D341Med (cell line): ENCODE data around the gene BMPER.

Source experiments
- DNase-seq: peaks from one replicate; pipeline ENCODE4 v3.0.0; 2012; ENCODE audit warnings: low spot score

Gene BMPER

DNA sequence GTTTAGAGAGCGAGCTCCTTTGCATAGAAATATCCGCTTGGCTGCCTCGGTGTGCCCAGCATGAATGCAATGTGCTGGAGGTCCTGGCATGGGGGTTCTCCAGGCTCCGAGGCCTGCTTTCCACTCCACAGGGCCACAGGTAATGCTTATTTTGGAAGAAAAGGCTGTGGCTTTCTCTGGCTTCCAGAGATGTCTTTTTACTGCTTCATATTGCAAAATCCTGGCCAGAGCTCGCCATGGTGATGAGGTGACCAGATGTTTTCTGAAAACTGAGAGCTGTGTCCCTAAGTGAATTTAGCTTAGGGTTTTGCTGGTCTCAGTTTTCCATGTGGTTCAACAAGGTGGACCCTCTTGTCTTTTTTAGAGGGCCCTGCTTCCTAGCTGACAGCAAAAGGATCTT, 65.2 kb downstream of the BMPER start:
- no peak for DNase-seq

DNA sequence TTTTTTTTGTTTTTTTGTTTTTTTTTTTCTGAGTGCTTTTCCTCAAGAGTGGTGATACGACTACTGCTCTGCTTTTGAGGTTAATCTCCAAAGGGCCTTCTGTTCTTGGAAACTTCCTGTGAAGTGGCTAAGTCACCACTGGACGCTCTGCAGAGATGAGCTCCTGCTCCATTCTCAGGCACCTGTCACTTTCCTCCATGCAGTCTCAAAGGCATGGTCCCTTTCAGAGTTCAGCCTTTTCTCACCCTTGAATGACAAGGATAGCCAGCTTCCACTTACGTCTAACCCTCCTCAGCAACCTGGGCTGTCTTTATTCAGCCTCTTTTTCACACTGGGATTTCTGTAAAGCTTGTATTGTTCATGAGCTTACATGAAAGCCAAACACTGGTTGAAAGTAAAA, 65.8 kb downstream of the BMPER start:
- no peak for DNase-seq

DNA sequence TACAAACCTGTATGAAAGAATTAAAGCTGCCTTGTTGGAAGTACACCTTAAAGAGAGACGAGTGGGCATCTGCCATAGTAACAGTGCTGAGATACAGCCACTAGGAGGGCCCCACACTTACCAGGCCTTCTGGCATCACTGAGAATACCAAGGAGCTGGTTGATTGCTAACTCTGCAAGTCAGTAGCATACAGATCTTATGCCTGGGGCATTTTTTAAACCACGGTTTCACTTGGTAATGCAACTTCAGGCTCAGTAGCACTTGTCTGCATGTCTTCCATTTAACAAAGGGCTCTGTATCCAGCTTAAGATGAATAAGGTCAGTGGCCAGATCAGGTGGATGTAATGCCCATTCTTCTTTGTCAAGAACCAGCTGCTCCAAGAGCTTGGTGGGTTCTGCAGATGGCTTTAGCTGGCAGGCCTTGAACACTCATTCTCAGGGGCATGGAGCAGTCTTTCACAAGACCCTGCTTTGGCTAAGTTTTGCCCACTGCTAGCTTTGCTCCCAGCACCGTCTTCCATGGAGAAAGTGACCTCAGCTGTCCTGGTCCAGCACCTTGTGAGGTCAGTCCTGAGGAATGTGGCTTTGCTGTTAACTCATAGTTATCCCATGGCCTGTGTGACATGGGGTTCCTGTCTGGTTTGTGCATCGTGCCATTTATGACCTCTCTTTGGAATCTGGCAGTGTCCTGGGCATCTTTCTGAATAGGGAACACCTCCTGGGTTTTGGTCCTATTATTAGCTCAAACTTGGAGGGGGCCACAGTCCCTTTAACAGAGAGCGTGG, 68.1 kb downstream of the BMPER start:
- no peak for DNase-seq

DNA sequence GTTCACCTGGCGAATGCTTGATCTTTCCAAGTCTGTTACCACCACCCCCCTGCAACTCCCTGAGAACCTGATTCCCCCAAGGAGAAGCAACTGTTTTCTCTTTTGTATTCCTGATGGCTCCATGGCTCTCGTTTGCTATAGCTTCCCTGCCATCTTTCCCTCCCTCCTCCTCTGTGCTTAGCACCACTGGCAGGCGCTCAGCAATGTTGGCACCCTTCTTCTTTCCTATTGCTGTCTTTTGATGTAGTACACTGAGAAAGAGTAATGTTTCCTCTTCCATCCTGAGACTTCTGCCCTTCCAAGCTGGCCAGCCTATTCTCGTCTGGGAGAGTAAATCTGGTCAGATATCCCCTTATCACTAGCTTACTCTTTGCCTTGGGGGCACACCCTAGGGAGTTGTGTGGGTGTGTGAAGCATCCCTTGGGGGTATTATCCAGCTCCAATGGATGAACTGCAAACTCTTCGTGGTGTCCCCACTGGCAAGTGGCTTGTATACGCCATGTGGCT, 74.0 kb downstream of the BMPER start:
- DNase-seq = no peak

DNA sequence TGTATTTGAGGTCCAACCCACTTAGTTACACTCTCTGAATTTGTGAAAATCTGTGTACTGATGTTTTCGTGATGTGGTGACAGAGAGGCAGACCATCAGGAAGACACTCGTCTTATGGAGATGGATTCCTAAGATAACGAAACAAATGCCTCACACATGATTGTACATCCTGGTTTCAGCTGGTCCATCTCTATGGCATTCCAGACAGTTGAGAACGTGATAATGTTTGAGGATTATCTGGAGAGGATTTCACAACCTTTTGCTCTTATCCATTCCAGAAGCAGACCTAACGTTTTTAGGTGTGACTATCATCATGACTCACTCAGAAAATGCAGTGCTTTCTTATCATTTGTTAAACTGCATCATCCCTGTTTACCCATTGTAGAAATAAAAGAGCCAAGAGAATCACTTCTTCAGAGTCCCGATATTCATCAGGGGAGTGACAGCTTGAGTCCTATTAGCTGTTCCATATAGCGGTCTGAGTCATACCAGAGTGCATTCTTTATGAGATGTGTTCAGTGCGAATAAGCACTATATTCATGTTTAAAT, 74.5 kb downstream of the BMPER start:
- no peak for DNase-seq

DNA sequence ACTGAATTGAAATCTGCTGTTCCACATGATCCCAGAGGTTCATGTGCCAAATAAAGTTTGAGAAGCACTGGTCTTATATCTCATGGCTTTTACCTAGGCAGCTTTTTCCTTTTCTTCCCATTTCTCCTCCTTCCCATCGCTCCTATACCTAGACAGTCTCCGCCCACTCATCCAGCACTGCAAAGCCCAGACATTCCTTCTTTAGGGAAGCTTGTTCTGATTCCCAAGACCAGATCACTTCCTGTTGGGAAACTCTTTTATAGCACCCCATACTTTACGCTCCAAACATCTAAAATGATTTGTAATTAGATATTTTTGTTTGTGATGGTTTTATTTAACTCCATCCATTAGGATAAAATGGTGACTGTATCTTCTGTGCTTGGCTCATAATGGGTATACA, 75.9 kb downstream of the BMPER start:
- DNase-seq = no peak

DNA sequence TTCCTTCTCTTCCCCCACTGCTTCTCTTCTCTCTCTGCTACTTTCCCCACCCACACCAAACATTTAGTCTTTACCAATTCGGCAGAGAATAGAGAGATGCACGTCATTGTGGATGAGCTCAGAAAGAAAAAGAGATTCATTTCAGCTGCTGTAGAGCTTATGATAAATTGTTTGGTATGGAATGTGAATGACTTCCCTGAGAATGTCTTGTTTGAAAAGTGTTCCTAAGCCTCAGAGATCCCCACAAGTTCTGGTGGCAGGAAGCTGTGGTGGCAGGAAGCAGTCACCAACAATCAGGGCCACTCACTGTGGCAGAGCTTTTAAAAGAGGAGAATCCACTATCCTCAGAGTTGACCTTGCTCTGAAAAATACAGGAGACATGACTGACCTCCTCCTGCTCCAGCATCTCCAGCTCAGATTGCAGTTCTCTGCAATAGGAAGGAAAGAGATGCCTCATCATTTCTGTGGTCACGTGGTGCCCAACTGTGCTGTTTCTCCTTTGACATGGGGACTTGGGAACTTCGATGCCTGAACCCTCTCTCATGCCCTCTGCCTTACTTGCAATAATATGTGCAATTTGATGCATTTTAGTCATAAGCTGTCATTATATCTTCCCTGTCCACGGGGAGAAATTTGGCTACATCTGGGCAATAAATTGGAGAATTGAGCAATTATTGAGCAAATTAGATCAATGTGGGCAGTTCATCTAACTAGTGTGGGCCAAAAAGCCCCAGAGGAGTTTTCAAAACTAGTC, 76.5 kb downstream of the BMPER start:
- no peak for DNase-seq

DNA sequence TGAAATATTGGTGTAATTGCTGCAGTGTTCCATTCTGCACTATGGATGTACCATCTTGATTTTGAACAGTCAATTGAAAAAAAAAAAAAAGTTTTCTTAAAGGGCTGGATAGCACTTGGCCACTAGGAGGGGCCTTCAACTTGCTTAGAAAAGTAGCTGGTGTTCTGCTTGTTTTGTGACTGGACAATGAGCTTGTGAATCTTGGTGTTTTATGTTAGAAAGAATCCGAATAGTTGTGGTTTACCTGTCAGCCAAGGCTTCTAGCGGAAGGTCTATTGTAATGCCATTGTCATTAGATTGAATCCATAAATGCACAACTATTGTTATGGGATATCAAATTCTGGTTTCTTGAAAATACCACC, 77.1 kb downstream of the BMPER start:
- no peak for DNase-seq

DNA sequence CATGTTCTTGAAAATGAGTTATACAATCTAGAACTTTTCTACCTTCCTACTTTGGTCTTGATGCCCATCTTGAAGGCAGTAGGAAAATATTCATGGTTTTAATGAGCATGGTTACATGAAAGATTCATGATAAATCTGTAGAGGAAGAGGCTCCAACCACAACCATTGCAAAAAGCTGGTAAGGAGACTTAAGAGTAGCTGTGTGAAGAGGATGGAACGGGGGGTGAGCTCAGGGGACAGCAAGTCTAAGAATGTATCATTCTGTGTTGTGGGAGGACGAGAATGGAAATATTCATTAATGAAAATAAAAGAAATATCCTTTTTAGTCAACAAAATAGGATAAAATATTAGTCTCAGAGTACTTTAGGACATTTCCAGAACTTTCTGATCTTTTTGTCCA, 81.1 kb downstream of the BMPER start:
- DNase-seq = no peak

DNA sequence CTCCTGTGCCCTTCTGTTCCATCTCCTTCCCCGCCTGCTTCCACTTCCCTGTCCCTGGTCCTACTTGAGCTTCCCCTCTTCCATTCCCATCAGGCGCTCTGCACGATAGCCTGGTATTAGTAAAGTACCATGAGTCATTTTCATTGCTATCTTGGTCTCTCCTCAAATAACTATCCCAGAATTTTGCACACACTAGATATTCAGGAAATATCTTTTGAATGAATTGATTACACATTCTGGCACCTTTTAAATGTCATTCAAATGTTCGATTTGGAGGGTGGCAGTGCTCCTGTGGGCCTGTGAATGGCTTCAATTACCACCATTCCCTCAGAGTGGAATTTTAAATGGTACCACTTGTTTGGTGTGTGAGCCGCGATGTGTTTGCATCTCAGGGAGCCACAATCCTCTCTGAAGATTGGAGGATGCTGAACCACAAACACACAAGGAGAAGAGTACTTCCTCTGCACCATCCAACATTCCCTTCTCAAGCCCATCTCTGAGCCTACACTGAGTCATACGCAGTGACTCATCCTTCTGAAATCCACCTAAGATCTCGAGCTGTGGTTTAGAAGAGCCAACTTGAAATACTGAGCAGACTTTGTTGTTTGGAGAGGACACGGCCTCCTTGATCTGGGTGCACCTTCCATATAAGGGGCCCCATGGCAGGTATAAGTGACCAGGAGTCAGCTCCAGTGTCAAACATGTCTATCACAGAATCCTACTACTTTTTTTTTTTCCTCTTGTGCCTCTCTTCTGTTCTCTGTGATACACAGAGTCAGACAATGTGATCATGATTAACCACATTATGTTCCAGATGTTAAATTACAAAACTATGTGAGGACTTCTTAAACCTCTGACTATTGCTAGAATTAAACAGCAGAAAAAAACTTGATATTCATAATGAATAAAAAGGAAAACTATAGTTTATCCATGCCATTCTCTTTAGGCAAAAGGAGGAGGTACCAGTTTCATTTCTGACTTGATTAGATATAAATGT, 81.9 kb downstream of the BMPER start:
- DNase-seq = no peak

DNA sequence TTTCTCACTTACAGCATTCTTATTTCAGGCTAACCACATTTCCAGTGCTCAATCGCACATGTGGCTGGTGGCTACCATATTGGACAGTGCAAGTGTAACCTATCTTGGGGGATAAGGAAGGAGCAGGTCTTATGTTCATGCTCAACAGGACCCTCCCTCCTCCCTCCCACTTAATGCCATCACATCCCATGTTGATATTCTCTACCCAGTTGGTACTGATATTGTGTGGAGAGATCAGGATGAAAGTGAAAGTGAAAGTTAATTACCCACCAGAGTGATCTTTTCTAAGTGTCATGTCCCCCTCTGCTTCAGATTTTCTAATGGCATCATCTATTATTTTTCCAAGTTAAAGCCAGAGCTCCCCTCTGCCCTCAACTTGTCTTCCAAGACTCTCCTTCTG, 91.6 kb downstream of the BMPER start:
- DNase-seq = no peak

DNA sequence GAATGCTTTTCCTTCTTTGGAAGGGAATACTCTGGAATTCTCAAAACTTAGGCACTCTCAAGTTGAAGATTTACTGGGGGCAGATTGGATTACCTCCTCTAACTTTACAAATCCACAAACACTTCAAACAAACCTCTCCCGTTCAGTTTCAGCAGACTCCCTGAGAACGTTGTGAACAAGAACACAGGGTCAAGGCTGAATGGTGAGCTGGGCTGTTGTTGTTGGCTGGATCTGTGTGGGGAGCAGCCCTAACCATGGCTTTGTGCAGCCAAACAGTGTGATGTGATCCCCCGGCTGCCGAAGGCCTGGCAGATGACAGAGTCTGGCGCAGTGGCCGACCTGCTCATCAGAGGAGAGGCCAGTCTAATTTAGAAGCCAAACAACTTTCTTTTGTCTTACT, 93.1 kb downstream of the BMPER start:
- DNase-seq = no peak

DNA sequence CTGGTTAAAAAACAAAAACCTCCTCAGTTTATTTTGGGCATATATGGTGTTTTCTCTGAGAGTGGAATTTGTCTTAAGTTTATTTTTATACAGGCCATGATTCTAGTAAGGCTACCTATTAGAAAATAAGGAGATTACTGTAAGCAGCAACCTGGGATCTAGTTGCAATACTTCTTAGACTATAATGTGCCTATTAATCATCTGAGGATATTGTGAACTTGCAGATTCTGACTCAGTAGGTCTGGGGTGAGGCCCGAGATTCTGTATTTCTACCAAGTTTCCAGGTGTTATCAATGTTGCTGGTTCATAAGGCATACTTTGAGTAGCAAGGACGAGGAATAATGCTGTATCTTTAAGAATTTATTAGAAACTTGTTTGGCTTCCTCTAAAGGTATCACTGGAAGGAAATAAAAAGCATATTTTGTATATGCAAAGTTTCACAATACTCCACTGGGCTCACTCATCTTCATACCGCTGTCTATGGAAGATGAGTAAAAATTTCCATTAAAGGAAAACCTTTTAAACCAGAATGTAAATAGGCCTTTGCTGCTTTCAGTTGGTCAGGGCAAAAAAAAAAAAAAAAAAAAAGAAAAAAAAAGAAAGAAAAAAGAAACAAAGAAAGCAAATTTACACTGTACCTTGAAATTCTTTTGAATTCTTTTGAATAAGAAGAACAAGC, 105.8 kb downstream of the BMPER start:
- DNase-seq = no peak

DNA sequence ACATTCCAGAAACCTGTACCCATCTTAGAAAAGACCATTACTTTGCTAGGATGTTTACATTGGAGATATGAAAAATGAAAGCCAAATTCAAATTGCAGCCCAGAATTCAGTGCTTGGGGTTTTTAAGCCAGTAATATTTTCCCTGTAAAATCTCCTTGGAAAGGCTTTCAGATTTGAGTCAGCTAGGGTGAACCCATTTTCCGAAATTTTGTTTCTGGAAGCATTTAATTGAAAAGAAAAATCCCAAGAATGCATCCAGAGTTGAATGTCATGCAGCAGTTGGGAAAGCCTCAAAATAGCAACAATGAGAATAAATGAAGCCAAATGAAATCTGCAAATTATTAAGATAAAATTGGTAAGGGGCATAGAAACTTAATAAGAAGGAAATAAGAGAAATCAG, 106.4 kb downstream of the BMPER start:
- no peak for DNase-seq

DNA sequence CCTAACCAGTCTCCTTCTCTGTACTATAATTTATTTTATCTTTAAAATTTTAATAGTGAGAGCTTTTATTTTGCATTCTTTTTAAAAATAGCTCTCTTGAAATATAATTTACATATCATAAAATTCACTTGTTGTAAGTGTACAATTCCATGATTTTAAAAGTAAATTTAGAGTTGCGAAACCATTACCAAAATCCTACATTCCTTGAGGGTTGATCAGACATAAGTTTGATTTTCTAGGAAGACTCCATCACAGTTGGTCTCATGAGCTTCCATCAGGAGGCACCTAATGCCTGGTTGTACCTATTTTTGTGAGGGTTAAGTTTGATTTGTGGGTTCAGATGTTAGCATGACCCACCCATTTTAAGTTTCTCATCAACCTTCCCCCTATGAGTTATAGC, 108.1 kb downstream of the BMPER start:
- no peak for DNase-seq

DNA sequence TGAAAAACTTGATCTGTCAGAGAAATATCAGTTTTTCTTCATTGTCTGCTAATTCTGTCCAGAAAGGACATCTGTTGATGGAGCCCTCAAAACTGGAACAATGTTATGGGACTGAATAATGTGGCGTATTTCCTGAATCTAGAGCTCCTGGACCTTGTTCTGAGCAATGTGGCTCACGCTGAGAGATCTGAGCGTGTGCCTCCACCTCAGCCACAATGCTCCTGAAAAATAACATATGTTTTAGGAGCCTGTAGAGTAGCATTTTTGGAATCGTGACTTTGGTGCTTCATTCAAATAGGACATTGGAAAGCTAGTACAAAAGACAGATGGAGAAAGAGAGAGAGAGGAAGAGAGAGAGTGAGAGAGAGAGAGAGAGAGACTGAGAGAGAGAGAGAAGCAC, 110.3 kb downstream of the BMPER start:
- DNase-seq = no peak

DNA sequence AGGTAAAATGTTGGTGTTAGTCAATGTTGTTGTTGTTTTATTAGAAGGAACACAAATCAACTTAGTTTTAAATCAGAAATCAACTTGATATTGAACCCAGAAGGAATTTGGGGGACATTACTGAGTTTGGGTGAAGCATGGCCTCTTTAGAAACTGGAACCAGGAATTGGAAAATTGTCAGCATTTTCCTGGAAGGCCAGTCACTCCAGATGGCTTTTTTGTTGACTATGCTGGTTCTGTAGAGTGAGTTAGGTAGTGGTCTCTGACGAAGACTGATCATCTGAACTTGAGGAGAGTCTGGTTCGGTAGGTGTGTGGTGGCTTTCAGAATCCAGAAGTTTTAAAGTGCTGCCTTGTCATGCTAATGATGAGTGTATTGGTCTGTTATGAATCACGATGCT, 111.5 kb downstream of the BMPER start:
- DNase-seq = no peak

DNA sequence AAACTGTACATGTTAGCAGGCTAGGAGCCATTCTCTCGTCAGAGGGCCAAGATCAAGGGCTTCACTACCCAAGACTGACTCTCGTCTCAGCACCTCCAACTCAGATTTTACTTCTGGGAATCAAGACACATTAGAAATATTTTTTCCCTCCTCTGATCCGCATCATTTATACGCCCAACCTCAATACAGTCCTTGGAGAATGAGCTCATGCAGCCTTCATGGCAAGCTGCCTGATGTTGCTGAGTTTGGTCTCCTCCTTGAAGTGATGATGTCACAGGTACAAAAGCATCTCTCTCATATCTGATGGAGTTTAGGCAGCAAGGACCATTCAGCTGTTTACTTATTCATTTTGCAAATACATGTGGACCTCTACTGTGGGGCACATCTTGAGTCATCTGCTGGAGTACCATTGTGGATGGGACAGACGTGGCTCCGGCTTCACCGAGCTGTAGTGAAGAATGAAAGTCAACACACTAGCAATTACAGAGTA, 114.0 kb downstream of the BMPER start:
- no peak for DNase-seq

DNA sequence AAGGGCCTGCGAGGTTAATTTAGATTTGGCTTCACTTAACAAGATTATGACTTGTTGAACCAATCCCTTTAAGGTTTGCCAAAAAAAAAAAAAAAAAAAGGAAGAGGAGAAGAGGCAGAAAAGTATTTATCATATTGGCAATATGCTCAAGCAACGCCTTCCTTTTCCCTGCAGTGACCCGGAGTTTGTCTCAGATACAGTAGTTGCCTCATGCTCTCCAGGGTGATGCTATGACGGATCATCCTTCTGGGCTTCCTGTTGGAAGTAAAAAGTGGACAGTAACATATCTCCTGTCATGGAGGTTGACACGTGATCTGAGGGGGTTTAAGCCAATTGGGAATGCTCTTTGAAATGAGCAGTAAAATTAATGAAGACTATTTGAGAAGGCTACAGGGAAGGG, 117.3 kb downstream of the BMPER start:
- no peak for DNase-seq

DNA sequence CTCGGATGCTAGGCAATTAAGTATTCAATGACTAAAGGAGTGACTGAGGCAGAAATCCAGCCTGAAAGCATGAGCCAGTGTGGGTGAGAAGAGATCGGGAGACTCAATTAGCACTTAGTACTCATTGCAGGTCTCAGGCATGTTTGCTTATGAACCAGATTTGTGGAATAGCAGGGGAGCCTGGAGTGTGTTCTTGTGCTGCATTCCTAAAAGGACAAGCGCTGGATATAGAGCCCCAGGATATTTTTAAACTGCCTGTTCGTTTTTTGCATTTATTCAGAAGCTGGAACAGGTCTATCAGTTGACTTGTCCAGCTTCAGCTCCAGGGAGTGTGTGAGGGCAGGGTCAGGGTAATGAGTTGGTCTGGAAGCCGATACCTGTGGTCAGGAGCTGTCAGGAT, 120.3 kb downstream of the BMPER start:
- no peak for DNase-seq

DNA sequence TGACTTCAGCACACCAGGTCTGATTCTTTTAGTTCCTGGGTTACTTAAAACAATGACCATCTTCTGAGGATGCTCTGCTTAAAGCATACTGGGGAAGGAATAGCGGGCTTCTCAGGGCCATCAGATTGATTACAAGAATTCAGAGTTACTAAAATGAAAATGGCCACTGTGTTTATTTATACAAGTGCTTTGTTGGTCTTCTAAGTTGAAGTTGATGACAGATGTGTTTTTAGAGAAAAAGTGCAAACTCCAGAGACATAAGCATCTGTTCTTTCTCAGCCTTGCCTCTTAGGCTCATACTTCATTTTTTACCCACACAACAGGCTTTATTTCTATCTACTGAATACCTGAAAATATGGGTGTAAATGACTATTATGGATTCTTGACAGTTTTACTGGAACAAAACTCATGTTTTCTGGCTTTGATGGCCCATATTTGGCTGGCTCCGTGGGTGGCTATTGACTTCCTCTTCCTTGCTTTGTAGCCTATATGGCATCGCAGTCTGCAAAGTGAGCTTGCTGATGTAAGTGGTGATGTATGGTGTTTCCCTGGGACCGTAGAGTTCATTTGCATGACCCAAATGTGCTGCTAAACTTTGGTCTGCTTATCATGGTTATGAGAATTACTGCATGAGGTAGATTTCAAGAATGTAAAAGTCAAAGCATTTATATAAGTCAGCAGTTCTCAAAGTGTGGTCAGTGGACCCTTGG, 121.3 kb downstream of the BMPER start:
- DNase-seq = no peak
